ENCODE measurements around the gene SFXN1.

GRCh38 chr5:175484829-175485228 is 6.5 kb downstream of the SFXN1 start:
- TF ChIP-seq, protein P1, sequence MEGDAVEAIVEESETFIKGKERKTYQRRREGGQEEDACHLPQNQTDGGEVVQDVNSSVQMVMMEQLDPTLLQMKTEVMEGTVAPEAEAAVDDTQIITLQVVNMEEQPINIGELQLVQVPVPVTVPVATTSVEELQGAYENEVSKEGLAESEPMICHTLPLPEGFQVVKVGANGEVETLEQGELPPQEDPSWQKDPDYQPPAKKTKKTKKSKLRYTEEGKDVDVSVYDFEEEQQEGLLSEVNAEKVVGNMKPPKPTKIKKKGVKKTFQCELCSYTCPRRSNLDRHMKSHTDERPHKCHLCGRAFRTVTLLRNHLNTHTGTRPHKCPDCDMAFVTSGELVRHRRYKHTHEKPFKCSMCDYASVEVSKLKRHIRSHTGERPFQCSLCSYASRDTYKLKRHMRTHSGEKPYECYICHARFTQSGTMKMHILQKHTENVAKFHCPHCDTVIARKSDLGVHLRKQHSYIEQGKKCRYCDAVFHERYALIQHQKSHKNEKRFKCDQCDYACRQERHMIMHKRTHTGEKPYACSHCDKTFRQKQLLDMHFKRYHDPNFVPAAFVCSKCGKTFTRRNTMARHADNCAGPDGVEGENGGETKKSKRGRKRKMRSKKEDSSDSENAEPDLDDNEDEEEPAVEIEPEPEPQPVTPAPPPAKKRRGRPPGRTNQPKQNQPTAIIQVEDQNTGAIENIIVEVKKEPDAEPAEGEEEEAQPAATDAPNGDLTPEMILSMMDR (IDR thresholded peaks at IDR 0.05; ENCODE audit: low read depth, low read length, missing input control), result no peak
- no peak for TF ChIP-seq HNF4G (IDR thresholded peaks at IDR 0.05)
- no peak for TF ChIP-seq MAX (IDR thresholded peaks at IDR 0.05)
- TF ChIP-seq ZBTB33 (IDR thresholded peaks at IDR 0.05), result no peak
- no peak for TF ChIP-seq GABPA (IDR thresholded peaks at IDR 0.05 in 1 of 2, conservative IDR thresholded peaks at IDR 0.05 in 1 of 2)
- no peak for TF ChIP-seq FOXA1 (IDR thresholded peaks at IDR 0.05)
- no peak for TF ChIP-seq RAD21 (IDR thresholded peaks at IDR 0.05)
- no peak for TF ChIP-seq TAF1 (conservative IDR thresholded peaks at IDR 0.05)
- TF ChIP-seq RXRA (IDR thresholded peaks at IDR 0.05), result no peak
- TF ChIP-seq JUND (IDR thresholded peaks at IDR 0.05), result no peak

Data from liver (tissue), 3 donors.